ENCODE measurements around the gene MINDY2.
"Not testable (repeated sequence)": the region's sequence is repeated elsewhere in the genome, so short reads cannot be mapped to it uniquely, and the experiment has no call there.

Gene MINDY2

GRCh38 chr15:58883926-58884325 lies 112.8 kb downstream of the MINDY2 start:
- not testable (repeated sequence) for DNase-seq (ENCODE audit: low spot score)

DNA sequence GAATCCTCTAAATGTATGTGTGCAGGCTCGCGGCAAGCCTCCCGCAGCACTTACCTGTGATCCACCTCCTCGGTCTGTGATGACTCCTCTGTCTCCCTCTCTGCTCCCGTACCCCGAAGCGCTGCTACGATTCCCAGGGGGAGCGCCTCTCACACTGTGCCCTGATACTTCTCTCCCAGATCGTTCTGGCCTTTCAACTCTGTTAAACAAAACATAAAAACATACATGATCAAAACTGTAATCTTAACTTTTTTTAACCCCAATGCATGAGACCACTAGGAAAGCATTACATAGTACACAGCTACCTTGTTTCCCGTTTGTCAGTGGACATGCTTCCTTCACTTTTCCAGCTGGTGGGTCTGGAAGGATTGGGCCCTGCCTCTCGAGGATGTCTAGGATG lies 115.8 kb downstream of the MINDY2 start:
- DNase-seq (ENCODE audit: low spot score) = no peak

GRCh38 chr15:58889363-58889762 lies 118.3 kb downstream of the MINDY2 start:
- DNase-seq (ENCODE audit: low spot score) = no peak

DNA sequence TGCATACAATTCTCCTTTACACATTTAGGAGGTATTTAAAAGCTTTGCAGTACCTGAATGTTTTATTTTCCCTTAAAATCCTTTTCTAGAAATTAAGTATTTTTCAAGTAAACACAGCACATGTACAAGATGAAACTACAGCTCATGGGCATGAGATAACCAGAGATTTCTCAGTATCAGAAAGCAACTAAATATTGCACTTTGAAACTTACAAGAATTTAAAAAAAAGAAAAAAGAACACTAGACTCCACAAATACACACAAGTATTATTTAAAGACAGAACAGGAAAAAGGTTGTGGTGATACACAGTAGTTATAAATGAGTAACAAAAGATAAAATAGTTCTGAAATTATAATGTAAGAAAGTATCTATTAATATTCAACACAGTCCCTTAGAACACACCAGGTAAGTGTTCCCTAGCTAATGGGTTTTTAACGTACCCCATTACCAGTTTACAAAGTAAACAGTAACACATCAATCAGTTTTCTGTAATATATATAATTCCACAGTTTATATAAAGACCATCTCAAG lies 127.1 kb downstream of the MINDY2 start:
- no peak for DNase-seq (ENCODE audit: low spot score)

DNA sequence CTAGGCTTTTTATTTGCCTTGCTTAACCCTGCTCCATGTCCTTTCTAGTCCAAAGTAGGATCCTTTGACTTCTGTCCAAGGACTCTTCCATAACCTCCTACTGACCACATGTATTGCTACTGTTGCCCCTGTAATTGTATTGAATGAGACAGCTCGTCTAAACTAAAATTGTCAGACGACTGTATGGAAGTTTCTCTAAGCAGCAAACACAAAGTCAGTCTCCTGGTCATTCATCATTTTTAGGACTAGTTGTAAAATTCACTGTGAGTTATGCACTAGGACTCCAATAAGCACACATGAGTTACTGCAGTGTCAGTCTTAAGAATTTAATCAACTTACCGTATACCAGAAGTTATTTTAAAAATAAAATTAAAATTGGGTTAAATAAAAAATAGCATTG lies 129.5 kb downstream of the MINDY2 start:
- DNase-seq (ENCODE audit: low spot score) = no peak

GRCh38 chr15:58908550-58909309 lies 137.6 kb downstream of the MINDY2 start:
- DNase-seq (ENCODE audit: low spot score) = no peak

- no peak for DNase-seq (ENCODE audit: low spot score)
These were observed 138.5 kb downstream of the MINDY2 start for GRCh38 chr15:58909616-58910015.

- no peak for DNase-seq (ENCODE audit: low spot score)
These were observed 139.4 kb downstream of the MINDY2 start for GRCh38 chr15:58910456-58910855.

All from COLO829 (cell line).